GM18498 (cell line): Measurements from ENCODE around the gene IRX2.

ENCODE experiments used
- ATAC-seq: cut with Tn5 transposase; IDR thresholded peaks from one replicate; pipeline ENCODE4 v1.9.1; 2021; ENCODE audit warnings: mild to moderate bottlenecking, moderate library complexity; ENCODE audit not compliant: unreplicated experiment

Gene IRX2

GRCh38 chr5:2699231-2699630 lies 52.2 kb downstream of the IRX2 start:
- no peak for ATAC-seq

GRCh38 chr5:2698581-2698980 lies 52.9 kb downstream of the IRX2 start:
- no peak for ATAC-seq

- ATAC-seq: no peak
Observed at GRCh38 chr5:2697446-2698200, 53.9 kb downstream of the IRX2 start.

GRCh38 chr5:2697041-2697440 lies 54.4 kb downstream of the IRX2 start:
- ATAC-seq: no peak
